ENCODE results near the gene TNS3.

Gene TNS3

DNA sequence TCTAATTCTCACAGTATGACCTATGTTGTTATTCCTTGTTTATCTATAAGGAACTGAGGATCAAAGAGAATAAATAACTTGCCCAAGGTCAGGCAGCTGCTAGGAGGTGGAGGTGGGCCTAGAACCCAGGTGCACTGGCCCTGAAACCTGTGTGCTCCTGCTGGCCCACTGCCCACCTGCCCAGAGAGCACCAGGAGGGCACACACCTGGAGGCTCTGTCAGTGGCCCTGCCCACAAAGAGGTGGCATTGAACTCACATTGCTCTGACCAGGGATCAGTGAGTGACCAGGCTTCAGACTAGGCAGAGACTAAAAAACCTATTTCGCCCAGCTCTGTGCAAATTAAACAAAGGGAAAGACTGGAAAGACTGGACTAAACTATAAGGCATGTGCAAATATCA is 210.6 kb downstream of the TNS3 start:
- Histone ChIP-seq H3K9ac (ENCODE audit: insufficient read length) (no peak overlapping the region), H3K36me3 (ENCODE audit: insufficient read depth, low read length) (no peaks in the 10 kb centered on the region), H3K27ac (no peak overlapping the region), H3K4me3 (no peak overlapping the region), H3K9me3 (ENCODE audit: low read depth, low read length) (no peaks in the 10 kb centered on the region)
- TF ChIP-seq POLR2AphosphoS5 (IDR thresholded peaks at IDR 0.05; ENCODE audit: borderline replicate concordance, low read depth, low read length) (no peak), EZH2 (IDR thresholded peaks at IDR 0.05) (no peak), FOXP2 (optimal IDR thresholded peaks at IDR 0.05; ENCODE audit: control extremely low read depth, extremely low read length, insufficient read depth) (no peak)
- DNase-seq (ENCODE audit: low read depth, low spot score) = no peak

DNA sequence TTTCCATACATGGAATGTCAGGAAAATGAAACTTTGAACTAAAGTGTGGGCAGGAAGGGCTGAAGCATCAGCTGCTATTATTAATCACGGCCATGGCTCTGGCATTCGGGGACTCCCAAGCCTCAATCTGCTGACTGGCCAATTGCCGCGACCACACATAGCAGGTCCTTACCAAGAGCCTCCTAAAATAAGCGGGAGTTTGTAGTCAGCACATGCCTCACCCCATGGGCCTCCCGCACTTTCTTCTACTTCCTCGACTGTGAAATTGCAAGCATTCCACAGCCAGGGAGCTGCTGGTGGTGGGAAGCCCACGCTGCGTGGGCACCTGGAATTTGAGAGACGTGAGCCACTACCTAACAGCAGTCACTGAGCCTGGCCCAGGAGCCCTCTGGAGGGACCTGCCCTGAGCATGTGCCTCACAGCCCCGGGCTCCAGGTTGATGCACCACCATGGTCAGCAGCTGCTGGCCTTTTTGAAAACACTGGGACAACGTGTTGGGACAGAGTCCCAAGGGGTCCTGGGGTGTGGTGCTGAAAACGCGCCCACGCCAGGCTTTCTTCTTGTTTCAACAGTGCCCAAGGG is 211.4 kb downstream of the TNS3 start:
- H3K9ac ChIP-seq (ENCODE audit: insufficient read length) = no peak overlapping the region
- no peaks in the 10 kb centered on the region for H3K36me3 ChIP-seq (ENCODE audit: insufficient read depth, low read length)
- H3K4me3 ChIP-seq = no peak overlapping the region
- no peak overlapping the region for H3K27ac ChIP-seq
- DNase-seq (ENCODE audit: low read depth, low spot score) = no peak
- no peak for TF ChIP-seq FOXP2 (optimal IDR thresholded peaks at IDR 0.05; ENCODE audit: control extremely low read depth, extremely low read length, insufficient read depth)
- no peak for TF ChIP-seq EZH2 (IDR thresholded peaks at IDR 0.05)
- TF ChIP-seq POLR2AphosphoS5 (IDR thresholded peaks at IDR 0.05; ENCODE audit: borderline replicate concordance, low read depth, low read length) = no peak
- H3K9me3 ChIP-seq (ENCODE audit: low read depth, low read length) = no peaks in the 10 kb centered on the region

DNA sequence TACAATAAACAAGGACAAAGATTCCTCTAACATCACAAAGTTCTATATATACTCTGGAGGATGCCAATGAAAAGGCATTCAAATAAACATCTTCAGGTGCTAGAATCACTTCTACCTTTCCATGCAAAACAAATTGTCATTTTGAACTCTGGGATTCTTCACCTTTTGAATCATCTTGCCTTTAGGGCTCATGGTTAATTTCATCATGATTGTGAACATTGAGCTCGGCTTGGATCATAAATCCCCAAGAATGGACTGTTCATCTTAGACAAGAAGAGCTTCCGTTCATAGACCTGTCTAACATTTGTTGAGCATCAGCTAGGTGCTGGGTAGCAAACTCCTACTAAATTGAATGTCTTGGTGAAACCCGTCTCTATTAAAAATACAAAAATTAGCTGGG is 212.2 kb downstream of the TNS3 start:
- no peak for TF ChIP-seq EZH2 (IDR thresholded peaks at IDR 0.05)
- no peak for TF ChIP-seq FOXP2 (optimal IDR thresholded peaks at IDR 0.05; ENCODE audit: control extremely low read depth, extremely low read length, insufficient read depth)
- TF ChIP-seq POLR2AphosphoS5 (IDR thresholded peaks at IDR 0.05; ENCODE audit: borderline replicate concordance, low read depth, low read length) = no peak
- Histone ChIP-seq H3K9me3 (ENCODE audit: low read depth, low read length) (no peaks in the 10 kb centered on the region), H3K36me3 (ENCODE audit: insufficient read depth, low read length) (no peaks in the 10 kb centered on the region), H3K4me3 (no peak overlapping the region), H3K27ac (no peak overlapping the region), H3K9ac (ENCODE audit: insufficient read length) (no peak overlapping the region)
- no peak for DNase-seq (ENCODE audit: low read depth, low spot score)

DNA sequence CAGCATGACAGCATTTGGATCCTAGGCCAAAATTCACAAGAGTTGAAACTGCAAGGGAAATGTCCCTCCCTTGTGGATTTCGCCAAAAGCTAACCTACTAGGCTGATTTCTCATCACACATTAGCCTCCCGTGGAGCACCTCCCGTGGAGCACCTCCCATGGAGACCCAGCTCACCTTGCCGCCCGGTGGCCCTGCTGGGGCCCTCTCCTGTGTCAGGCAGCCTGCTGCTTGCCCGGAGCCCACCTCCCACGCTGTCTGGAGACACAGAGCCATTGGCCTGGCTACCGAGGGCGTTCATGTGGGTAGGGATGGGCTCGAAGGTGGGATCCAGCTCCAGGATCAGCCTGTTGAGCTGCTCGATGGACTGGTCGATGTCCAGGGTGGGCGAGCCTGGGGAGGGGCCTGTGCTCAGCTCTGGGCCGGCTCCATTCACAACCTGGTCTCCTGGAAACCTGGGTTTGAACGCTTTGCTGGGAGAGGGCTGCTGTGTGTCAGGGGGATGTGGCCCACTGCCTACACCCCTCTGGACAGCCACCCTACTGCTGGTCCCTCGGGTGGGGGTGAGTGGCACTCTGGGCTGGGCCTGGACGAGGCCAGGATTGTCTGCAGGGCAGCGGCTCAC is 213.6 kb downstream of the TNS3 start:
- Histone ChIP-seq H3K27ac (no peak overlapping the region), H3K9ac (ENCODE audit: insufficient read length) (no peak overlapping the region), H3K4me3 (no peak overlapping the region), H3K36me3 (ENCODE audit: insufficient read depth, low read length) (no peaks in the 10 kb centered on the region), H3K9me3 (ENCODE audit: low read depth, low read length) (no peaks in the 10 kb centered on the region)
- no peak for TF ChIP-seq FOXP2 (optimal IDR thresholded peaks at IDR 0.05; ENCODE audit: control extremely low read depth, extremely low read length, insufficient read depth)
- TF ChIP-seq POLR2AphosphoS5 (IDR thresholded peaks at IDR 0.05; ENCODE audit: borderline replicate concordance, low read depth, low read length) = no peak
- TF ChIP-seq EZH2 (IDR thresholded peaks at IDR 0.05) = no peak
- DNase-seq (ENCODE audit: low read depth, low spot score) = no peak

DNA sequence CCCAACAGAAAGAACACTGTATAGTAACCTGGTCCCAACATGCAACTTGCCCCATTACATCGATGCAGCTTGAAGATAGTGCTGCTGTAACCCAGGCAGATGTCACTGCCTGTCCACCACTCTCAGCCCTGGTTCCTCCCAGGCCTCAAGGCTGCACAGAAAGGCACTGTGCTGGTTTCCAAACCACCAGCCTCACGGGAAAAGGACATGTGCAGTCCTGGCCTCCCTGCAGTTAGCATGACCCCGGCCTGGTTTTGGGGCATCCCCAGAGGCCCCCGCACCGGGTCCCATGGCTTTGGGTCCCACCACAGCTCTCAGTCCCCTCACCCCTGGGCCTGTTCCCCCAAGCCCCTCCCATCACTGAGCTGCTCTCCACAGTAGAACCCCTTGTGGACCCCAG is 214.5 kb downstream of the TNS3 start:
- TF ChIP-seq FOXP2 (optimal IDR thresholded peaks at IDR 0.05; ENCODE audit: control extremely low read depth, extremely low read length, insufficient read depth) (no peak), POLR2AphosphoS5 (IDR thresholded peaks at IDR 0.05; ENCODE audit: borderline replicate concordance, low read depth, low read length) (no peak), EZH2 (IDR thresholded peaks at IDR 0.05) (no peak)
- Histone ChIP-seq H3K27ac (no peak overlapping the region), H3K36me3 (ENCODE audit: insufficient read depth, low read length) (no peaks in the 10 kb centered on the region), H3K9me3 (ENCODE audit: low read depth, low read length) (no peaks in the 10 kb centered on the region), H3K4me3 (no peak overlapping the region), H3K9ac (ENCODE audit: insufficient read length) (no peak overlapping the region)
- no peak for DNase-seq (ENCODE audit: low read depth, low spot score)

DNA sequence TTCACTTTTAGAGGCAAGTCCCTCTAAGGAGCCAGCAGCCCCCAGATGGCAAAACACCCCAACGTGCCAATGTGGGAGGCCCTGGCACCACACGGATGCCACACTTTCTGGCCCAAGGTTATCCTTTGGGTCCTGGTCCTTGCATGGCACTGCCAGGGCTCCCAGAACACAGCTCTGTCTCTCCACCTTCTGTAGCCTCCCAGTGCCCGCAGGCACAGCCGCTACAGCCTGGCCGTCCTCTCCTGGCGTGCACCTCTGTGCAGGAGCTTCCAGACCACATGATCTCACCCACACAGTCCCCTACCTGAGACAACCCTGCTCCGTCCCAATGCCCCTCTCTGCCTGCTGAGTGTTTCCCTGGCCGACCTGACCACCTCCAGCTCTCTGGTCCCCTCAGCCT is 215.0 kb downstream of the TNS3 start:
- no peaks in the 10 kb centered on the region for H3K9me3 ChIP-seq (ENCODE audit: low read depth, low read length)
- no peak overlapping the region for H3K9ac ChIP-seq (ENCODE audit: insufficient read length)
- H3K4me3 ChIP-seq = no peak overlapping the region
- no peaks in the 10 kb centered on the region for H3K36me3 ChIP-seq (ENCODE audit: insufficient read depth, low read length)
- DNase-seq (ENCODE audit: low read depth, low spot score) = no peak
- TF ChIP-seq FOXP2 (optimal IDR thresholded peaks at IDR 0.05; ENCODE audit: control extremely low read depth, extremely low read length, insufficient read depth) = no peak
- TF ChIP-seq EZH2 (IDR thresholded peaks at IDR 0.05) = no peak
- TF ChIP-seq POLR2AphosphoS5 (IDR thresholded peaks at IDR 0.05; ENCODE audit: borderline replicate concordance, low read depth, low read length) = no peak
- no peak overlapping the region for H3K27ac ChIP-seq

DNA sequence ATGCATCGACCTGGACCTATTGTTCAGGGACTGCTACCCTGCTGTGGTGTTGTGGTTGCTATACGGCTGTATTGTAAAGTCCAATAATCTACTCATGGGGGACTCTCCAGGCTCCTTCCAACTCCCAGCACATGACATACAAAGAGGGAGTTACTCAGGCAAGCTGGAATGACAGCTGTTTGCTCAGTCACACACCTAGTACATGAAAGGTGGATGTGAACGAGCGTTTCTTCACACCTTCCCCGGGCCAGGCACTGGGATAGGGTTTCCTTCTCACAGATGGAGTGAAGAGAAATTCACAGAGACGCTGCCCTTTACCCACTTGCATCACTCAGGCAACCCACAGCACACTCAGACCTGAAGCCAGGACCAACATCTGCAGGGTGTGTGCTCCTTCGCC is 215.7 kb downstream of the TNS3 start:
- Histone ChIP-seq H3K36me3 (ENCODE audit: insufficient read depth, low read length) (no peaks in the 10 kb centered on the region), H3K9ac (ENCODE audit: insufficient read length) (no peak overlapping the region), H3K4me3 (no peak overlapping the region), H3K9me3 (ENCODE audit: low read depth, low read length) (no peaks in the 10 kb centered on the region), H3K27ac (no peak overlapping the region)
- no peak for TF ChIP-seq FOXP2 (optimal IDR thresholded peaks at IDR 0.05; ENCODE audit: control extremely low read depth, extremely low read length, insufficient read depth)
- no peak for TF ChIP-seq POLR2AphosphoS5 (IDR thresholded peaks at IDR 0.05; ENCODE audit: borderline replicate concordance, low read depth, low read length)
- TF ChIP-seq EZH2 (IDR thresholded peaks at IDR 0.05) = no peak
- no peak for DNase-seq (ENCODE audit: low read depth, low spot score)

DNA sequence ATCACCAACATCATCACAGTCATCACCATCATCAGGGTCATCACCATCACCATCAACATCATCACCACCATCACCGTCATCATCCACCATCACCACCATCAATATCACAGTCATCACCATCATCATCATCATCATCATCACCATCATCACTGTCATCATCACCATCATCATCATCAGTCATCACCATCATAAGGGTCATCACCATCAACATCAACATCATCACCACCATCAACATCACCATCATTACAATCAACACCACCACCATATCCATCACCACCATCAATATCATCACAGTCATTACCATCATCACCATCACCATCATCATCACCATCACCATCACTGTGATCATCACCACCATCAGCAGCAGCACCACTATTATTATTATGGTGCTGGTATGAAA is 218.9 kb downstream of the TNS3 start:
- Histone ChIP-seq H3K36me3 (ENCODE audit: insufficient read depth, low read length) (no peaks in the 10 kb centered on the region), H3K4me3 (no peak overlapping the region), H3K9me3 (ENCODE audit: low read depth, low read length) (no peaks in the 10 kb centered on the region), H3K27ac (no peak overlapping the region), H3K9ac (ENCODE audit: insufficient read length) (no peak overlapping the region)
- DNase-seq (ENCODE audit: low read depth, low spot score) = no peak
- TF ChIP-seq EZH2 (IDR thresholded peaks at IDR 0.05) (no peak), FOXP2 (optimal IDR thresholded peaks at IDR 0.05; ENCODE audit: control extremely low read depth, extremely low read length, insufficient read depth) (no peak), POLR2AphosphoS5 (IDR thresholded peaks at IDR 0.05; ENCODE audit: borderline replicate concordance, low read depth, low read length) (no peak)
